NCI-H2227 (cell line): ENCODE results near the gene PLEKHG3.

Experiments used
- DNase-seq: peaks from one replicate; lab custom pipeline; 2025; ENCODE audit not compliant: unreplicated experiment; lab: John Stamatoyannopoulos, UW

PLEKHG3 gene

DNA sequence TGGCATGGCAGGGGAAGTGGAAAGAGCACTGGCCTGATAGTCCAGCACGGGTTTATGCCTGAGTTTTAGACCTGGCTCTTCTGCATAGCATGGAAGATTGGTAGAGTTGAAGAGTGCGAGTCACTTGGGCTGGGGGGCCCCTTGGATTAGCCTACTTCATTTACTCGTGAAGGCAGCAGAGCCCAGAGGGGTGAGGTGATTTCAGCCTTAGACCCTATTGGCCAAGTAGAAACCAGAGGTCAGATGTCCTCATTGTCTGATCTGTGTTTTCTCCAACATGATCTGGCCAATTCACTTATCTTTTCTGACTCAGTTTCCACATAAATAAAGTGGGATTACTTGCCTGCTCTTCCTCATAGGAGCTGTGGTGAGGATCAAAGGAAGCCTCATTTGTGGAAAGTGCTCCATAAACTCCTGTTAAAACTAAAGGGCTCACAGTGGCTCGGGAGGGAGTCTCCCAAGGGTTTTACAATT, 1.9 kb downstream of the PLEKHG3 start:
- DNase-seq = no peak

DNA sequence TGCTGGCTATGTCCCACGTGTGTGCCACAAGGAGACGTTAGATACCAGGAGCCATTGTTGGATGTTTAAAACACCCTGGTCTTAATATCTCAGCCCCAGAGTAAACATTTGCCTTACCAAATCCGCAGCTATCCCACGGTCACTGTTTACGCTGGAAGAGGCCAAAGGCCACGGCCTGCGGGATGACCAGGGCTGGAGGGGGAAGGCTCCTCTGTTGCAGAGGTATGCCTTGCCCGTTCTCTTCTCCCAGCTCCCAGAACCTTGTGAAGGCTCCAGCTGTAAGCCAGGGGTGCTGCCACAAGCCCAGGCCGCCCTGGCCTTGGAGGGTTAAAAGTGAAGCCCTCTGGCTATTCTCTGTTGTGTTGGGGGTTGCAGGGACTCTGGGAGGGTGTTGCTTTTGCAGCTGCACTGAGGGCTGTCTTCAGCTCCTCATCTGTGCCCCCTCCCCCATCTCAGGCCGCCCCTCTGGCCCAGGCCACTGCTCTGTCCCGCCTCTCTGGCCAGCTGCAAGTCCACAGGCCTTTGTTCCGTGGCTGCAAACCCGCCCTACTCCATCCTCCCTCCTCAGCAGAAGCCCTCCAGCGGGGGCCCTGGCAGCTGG, 2.5 kb downstream of the PLEKHG3 start:
- no peak for DNase-seq

DNA sequence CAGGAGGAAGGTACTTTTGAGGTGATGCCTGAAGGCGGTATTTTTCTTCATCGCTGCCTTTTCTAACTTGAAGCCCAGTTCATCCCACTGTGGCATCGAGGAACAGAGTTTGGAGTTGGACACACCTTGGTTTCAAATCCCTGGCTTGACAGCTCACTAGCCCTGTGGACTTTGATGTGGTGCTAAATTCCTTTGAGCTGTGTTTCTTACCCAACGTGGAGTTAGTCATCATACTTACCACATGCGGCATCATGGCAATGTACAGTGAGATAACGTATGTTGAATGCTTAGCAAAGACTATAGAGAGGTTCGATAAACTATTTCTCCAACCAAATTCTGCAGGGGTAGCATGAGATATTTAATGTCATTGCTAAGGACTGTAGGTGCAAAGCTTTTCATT, 3.4 kb downstream of the PLEKHG3 start:
- DNase-seq = no peak

DNA sequence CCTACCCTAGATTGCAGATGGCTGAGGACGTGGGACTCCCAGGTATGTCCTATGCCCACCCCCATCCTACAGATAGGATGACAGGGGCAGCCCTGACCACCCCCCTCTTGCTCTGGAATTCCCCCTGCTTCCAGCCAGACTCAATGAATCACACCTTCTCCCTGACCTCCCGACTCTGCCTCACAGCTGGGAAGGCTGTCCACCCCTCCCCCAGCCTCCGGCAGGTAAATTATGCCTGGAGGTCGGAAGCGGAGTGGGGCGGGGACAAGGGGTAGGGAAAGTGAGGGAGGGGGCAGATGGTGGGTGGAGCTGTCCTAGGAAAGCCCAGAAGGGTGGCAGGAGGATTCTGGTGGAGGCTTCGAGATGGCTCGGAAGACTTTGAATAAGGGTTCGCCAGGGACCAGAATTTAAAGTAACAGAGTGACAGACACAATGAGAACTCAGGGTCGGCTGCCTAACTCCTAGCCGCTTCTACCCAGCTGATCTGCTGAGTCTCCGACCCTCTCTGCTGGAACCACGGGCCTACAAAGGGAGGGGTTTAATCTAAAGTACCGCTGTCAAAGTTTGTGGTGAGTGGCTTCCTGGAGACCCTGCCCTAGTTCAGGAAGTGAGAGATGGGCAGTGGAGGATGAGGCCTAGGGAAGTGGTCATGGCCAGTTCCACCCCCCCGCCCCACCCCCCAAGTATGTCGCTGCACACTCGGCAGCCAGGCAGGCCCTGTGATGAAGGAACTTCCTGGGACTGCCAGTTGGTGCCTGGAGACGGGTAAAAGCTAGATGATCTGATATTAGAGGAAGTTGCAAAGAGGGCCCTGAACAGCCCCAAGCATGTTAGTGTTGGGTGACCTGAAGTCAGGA, 4.2 kb downstream of the PLEKHG3 start:
- DNase-seq = no peak

DNA sequence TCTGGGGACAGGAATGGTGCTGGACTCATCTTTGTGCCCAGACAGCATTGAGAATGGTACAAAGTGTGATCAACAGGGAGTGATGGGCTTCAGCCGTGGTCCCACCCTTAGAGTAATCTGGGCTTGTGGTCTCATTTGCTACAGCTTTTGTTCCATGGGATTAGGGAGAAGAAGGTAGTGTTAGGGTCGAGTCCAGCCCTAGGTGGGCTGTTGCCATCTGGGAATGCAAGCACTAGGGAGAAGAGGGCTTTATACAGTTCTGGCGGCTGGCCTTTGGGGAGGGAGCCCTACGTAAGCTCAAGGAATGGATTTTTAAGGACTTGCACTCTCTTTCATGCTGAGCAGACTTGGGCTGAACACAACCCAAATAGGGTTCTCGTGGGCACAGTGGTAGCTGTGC, 4.9 kb downstream of the PLEKHG3 start:
- DNase-seq = no peak

DNA sequence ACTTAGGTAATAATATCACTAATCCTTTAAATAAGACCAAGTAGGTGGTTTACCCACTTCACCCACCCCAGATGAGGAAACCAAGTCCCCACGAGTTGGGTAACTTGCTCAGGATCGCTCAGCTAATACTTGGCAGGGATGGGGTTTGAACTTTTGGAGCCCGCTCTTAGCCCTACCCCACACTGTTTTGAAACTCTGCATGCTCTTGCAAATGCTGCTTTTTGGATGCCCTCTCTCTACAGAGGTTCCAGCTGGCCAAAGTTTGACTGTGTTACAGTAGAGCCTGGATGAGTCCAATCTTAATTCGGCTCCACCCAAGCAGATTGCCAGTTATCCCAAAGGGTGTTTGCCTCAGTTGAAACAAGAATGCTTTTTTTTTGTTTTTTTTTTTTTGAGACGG, 6.8 kb downstream of the PLEKHG3 start:
- DNase-seq = no peak

DNA sequence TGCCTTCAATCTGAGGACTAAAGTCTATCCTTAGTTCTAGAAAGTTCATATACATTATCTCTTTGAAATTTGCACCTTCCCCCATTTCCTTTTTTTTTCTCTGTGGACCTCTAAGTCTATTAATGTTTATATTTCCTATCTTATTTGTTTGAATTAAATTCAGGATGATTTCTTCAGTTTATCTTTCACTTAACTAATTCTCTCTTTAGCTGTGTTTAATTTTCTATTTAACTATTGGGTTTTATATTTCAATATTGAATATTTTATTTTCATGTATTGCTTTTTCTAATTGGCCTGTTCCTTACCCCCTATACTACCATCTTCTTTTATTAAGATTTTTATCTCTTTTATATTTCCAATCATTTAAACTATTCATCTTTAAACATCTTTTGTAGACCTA, 9.5 kb downstream of the PLEKHG3 start:
- DNase-seq = no peak

DNA sequence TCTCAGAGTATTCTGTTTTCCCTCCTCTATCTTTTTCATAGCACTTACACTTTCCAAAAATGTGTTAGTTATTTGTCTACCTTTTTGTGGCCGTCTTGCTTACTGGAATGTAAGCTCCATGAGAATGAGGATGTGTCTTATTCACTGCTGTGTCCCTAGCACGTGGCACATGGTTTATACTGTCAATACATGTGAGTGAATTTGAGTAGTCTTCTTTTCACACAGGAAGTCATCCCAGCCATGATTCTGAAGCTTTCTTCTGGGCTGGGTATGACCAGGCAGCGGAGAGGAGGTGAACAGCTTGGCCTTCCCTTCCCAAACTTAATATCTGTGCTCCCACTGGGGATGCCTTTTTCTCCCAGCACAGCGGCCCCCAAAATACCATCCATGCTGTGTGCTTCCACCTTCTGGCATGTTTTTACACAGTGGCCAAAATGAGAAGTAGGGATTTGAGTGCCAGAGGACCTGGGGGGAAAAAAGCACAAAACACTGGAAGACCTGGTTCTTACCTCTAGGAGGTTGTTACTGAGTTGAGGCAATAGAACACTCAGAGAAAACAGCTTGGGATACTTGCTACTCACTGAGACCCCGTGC, 10.3 kb downstream of the PLEKHG3 start:
- no peak for DNase-seq

DNA sequence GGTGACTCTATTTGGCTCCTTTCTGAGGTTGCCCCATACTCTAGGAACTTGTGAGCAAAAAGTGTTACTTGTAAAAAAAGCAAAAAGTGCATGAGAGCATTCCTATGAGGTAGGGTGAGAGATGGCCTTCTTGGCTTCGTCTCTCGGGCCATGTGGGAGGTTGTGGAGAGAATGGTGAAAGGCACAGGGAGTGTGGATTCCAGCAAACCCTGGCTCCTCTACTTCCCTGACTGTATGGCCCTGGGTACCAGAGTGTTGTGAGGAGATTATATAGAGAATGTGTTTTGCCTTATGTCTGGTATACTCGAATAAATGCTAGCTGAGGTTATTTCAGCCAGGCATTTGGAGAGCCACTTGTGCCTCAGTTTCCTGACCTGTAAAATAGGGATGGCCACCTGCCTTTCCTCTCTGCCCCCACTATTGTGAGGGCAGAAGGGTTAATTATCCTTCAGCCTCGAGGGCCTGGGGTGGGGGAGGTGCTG, 11.0 kb downstream of the PLEKHG3 start:
- DNase-seq = no peak

DNA sequence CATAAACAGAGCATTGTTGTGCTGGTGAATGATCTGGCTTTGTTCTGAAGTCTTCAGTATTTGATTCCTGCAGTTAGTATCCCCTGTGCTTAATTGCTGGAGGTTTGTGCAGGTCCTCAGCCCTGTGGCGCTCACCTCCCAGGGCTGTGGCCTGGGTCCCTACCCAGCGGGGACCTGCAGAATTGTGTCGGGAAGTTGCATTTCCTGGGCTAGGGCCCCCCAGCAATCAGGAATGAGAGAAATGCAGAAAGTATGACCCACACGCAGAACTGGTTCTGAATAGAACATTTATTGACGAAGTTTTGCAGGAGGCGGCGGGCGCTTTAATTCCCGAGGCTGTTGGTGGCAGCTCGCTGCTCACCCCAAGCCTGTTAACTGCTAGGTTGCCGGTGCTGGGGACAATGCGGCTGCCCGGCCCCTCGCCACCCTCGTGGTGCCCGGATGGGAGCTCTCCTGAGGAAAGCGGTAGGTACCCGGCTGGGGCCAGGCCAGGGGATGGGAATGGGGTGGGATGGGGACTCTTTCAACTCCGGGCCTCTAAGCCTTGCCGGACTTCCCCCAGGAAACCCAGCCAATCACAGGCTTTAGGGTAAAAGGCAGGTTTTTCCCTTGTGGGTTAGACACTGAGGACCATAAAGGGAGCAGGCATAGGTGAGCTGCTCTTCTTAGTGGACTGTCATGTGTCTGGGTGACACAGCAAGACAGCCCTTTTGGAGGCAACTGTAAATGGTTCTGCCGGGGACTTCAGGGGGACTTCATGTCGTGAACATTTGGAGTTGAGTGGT, 11.6 kb downstream of the PLEKHG3 start:
- no peak for DNase-seq

DNA sequence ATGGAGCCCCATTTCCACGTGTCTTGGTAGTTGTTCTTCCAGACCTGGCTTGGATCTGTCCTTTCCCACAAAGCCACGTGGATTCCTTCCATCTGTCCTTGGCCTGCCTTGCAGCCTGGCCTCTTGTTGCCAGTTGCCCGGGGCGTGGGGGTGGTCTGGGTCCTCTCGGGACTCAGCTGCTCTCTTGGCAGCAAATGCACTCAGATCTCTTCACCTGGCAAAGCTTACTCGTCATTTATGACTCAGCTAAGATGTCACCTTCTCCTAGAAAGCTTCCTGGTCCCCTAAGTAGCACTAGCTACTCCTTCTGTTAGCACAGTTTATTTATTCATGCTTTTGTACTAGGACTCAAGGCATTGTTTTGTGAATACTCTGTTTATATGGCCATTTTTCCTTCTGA, 13.6 kb downstream of the PLEKHG3 start:
- DNase-seq = no peak

DNA sequence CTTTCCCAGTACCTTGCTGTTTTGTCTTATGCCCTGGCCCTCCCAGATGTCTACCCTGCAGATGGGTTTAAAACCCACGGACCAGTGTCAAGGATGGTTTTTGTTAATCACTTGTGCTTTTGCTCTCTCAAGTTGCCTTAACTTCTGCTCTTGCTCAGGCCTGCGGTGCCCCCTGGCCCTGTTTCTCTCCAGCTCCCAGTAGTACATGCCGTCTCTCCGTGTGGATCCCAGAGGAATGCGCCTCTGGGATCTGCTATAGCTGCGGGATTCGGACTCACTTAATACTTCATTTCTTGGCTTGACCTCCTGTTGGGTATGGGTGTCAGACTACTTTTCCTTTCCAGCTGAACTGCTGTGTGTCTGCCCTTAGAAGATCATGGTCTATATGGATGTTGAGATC, 14.5 kb downstream of the PLEKHG3 start:
- DNase-seq = no peak

DNA sequence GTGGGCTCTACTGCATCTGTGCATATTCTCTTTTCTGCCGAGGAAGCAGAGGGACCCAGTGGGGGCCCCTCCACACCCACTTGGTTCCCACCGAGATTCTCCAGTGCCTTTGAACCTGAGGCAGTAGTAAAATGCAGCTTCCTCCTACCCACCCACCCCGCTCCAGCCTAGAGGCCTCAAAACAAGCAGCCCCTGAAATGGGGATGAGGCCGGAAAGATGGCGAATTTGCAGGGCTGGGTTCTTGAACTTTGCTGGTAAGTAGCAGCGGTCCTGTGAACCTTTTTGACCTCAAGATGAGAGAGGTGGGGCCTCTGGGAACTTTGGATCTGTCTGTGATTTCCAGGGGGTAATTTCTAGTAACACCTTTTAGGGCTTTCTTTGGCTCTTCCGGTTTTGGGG, 15.4 kb downstream of the PLEKHG3 start:
- no peak for DNase-seq

DNA sequence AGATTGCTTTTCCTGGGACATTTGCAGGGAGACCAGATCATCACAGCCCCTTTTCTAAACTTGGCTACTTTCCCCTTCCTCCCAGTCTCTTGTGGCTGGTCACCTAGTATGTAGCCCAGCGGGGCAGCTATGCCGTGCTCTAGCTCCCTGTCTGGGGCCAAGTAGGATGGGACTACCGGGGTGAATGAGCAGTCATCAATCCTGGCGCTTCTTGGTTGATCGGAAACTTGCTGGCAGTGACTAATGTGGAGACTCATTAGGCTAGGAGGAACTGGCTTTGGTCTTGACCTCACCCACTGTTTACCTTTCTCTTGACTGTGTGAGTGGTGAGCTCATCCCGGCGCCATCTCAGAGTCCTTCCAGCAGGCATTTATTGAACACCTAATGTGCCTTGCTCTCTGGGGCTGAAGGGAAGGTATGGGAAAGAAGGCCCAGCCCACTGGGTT, 15.9 kb downstream of the PLEKHG3 start:
- no peak for DNase-seq

DNA sequence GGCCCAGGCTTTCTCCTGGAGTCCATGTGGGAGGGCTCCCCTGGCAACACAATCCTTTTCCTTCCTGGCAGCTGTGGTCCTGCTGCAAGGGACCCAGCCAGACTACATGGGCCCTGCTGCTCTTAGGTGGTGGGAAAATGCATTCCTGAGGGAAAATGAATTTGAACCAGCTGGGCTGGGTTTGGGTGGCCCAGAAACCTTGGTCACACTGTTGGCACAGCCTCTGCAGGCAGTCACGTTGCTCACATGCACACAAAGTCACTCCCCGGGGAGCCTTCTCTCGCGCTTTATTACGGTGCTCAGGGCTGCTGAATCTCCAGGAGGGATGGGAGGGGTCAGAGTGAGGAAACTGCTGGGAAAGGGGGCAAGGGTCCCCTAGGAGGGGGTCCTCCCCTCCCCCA, 17.2 kb downstream of the PLEKHG3 start:
- no peak for DNase-seq

DNA sequence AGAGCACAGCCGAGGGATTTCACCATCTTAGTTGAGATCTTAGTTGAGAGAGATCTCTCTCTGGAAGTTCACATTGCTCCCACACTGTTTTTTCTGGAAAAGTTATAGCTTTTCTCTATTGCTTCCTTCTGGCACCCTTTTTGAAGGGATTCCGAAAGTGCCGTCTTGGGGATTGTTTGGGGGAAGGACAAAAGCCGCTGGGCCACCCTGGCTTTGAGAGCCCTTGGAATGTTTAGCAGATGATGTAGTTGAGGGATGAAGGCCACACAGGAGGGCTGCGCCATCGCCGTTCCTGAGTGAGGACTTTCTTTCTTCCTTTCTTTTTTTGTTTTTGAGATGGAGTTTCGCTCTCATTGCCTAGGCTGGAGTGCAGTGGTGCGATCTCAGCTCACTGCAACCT, 17.7 kb downstream of the PLEKHG3 start:
- no peak for DNase-seq

DNA sequence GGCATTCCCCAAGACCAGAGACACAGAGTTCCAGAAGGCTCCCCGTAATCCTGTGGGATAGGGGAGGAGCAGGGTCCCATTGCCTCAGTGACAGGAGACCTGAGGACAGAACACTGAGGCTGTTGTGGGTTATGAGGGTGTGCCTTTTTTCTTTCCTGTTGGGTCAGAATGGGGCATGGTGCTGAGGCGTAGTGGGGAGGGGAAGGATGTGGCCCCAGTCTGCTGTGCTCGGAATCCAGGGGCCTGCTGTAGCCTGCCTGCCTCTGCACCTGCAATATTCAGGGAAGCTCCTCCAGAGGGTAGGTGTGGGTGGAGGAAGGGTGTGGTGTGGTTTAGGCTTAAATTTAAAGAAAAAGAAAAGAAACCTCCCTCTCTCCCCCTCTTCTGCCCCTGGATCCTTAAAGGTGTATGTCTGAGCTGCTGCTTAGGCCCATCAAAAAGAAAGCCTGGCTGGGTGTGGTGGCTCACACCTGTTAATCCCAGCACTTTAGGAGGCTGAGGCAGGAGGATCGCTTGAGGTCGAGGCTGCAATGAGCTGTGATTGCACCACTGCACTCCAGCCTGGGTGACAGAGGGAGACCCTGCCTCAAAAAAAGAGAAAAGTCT, 18.7 kb downstream of the PLEKHG3 start:
- DNase-seq = no peak

DNA sequence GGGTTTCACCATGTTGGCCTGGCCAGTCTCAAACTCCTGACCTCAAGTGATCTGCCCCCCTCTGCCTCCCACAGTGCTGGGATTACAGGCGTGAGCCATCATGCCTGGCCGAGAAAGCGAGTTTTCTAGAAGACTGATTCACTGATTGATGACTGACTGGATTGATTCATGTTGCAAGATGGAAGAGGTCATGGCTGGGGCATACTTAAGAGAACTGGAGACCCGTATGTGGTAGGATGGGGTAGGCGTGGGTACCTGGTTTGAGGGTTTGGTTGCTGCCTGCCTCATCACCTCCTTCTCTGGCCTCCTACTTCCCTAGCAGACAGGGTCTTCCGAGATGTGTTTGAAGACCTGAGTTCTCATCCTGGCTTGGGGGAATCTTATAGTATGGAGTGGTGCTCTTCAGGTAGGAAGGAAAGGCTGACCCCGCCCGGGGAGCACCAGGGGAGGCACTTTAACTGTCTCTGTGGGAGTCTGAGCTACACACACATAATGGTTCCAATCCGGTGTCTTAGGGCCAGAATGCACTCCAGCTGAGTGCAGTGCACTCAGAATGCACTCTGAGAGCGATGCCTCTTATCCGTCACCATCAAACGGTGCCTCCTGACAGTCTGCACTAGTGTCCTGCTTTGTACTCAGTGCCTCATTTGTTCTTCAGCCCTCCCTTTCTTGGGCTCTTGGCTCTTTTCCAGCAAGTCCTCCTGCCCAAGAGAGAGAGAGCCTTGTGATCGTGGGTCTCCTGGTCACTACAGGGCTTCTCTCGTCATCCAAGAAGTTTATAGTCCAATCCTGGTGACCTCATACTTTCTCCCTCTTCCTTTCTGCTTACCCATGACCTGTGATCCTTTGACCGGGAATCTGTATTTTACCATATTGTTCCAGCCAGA, 19.7 kb downstream of the PLEKHG3 start:
- no peak for DNase-seq

DNA sequence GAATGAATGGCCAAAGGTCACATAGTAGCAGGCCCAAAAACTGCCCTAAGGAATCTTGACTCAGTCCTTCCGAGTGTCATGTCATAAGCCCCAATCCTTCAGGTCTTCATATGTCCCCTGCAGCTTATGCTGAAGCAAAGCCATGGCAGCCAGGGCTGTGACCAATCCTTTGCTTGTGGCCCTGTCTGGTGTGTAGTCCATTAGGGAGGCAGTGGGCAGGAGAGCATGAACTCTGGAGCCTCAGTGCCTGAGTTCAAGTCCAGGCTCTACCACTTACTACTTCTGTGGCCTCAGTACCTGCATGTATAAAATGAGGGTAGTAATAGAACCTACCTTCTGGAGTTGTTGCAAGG, 20.3 kb downstream of the PLEKHG3 start:
- no peak for DNase-seq

DNA sequence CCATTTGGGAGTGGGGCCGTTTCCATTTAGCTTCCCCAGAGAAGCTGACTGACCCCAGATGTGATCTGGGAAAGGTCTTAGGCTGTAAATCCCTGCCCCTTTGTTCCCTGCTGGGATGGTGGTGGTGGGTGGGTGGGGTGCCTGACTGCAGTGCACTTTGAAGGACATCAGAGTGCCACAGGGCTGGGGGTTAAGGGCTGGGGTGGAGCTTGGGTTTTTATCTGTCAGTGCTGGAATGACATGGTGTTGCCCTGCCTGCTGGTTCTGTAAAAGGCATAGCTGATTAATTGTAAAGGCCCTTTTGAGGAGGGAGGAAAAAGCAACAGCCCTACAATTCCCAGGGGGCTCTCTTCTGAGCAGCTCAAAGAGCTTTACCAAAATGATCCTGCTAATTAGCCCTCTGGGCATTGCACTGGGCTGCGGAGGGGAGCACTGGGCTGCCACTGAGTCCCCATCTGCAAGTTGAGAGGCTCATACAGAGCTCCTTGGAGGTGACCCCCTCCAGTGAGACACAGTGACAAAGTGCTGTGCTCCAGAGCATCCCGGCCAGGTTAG, 21.1 kb downstream of the PLEKHG3 start:
- peak; percentile 53 for DNase-seq
